Skeletal muscle satellite cell (primary cell): Measurements from ENCODE around the gene PFDN1.
A peak's percentile ranks its signal among the peaks of the same experiment; 100 is the strongest.

ENCODE experiments used
- H3K27me3 ChIP-seq: 2 replicates; pipeline ENCODE4 v1.7.0; 2013; ENCODE audit warnings: low read length; ENCODE audit not compliant: control insufficient read depth, insufficient read depth
- H3K36me3 ChIP-seq: 2 replicates; pipeline ENCODE4 v1.7.0; 2013; ENCODE audit warnings: mild to moderate bottlenecking, control low read depth, low read length; ENCODE audit not compliant: insufficient read depth
- H3K4me1 ChIP-seq: 2 replicates; pipeline ENCODE4 v1.7.0; 2013; ENCODE audit warnings: low read length; ENCODE audit not compliant: control insufficient read depth, insufficient read depth
- H3K4me2 ChIP-seq: 2 replicates; pipeline ENCODE4 v1.7.0; 2013; ENCODE audit warnings: mild to moderate bottlenecking, low read length
- H3K4me3 ChIP-seq: 2 replicates; pipeline ENCODE4 v1.7.0; 2013; ENCODE audit warnings: low read length
- H3K9ac ChIP-seq: 2 replicates; pipeline ENCODE4 v1.7.0; 2013; ENCODE audit warnings: mild to moderate bottlenecking, low read depth, low read length, moderate library complexity
- H3K9me3 ChIP-seq: replicated peaks from 2 replicates; pipeline ENCODE4 v1.7.0; 2013; ENCODE audit warnings: mild to moderate bottlenecking, control low read depth, low read length

Gene PFDN1

DNA sequence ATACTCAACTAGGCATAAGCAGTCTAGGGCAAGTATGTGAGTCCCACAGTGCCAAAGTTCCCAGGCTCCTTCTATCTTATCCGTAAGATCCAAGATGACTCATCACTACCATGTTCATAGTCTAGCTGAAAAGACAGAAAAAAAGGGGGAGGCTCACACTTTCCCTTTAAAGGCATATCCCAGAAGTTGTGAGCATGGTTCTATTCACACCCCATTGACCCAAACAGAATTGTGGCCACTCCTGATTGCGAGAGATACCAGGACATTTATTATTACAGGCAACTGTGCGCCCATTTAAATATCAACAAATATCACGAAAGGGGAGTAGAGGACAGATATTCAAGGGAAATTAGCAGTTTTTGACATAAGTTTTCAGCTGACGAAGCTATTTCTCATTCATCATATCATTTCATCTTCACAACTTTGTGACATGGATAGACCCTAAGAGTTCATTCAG is 8.1 kb upstream of the PFDN1 start:
- no peak overlapping the region for H3K4me2 ChIP-seq
- H3K36me3 ChIP-seq, result no peaks in the 10 kb centered on the region
- H3K9ac ChIP-seq, result peak overlapping the region; percentile 58
- no peaks in the 10 kb centered on the region for H3K9me3 ChIP-seq
- H3K4me1 ChIP-seq, result peaks cover 37% of the 10 kb centered on the region
- H3K4me3 ChIP-seq, result no peak overlapping the region
- no peaks in the 10 kb centered on the region for H3K27me3 ChIP-seq

DNA sequence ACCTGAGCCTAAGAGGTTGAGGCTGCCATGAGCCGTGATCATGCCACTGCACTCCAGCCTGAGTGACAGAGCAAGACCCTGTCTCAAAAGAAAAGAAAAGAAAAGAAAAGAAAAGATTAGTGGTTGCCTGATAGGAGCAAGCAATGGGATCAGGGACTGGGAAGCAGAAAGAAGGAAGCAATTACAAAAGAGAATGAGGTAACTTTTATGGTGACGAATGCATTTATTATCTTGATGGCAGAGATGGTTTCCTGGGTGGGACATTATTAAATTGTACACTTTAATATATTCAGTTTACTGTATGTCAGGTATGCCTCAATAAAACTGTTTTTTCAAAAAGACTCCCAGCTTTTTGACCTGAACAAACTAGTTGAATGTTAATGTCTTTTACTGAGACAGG is 7.5 kb upstream of the PFDN1 start:
- H3K4me3 ChIP-seq, result no peak overlapping the region
- H3K9me3 ChIP-seq, result no peaks in the 10 kb centered on the region
- peak overlapping the region; percentile 30 for H3K9ac ChIP-seq
- no peak overlapping the region for H3K4me2 ChIP-seq
- no peaks in the 10 kb centered on the region for H3K36me3 ChIP-seq
- H3K4me1 ChIP-seq, result peaks cover 37% of the 10 kb centered on the region
- H3K27me3 ChIP-seq, result no peaks in the 10 kb centered on the region

DNA sequence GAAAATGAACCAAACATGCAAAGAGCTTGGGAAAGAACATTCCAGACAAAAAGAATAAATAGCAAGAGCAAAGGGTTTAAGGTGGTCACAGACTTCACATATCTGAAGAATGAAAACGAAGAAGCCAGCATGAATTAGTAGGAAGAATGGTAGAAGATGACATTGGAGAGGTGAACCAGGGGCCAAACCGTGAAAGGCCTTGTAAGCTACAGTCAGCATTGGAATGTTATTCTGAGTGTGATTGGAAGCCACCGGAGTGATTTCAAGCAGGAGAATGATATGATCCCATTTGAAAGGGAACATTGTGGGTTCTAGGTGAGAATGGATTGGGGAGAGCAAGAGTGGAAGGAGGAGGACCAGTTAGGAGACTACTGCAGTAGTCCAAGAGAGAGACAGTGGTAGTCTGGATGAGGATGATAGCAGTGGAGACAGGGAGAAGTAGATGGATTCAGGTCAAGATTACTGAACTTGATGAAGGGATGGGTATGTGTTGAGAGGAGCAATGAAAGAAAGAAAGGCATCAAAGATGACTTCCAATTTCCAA is 6.9 kb upstream of the PFDN1 start:
- Histone ChIP-seq H3K9me3 (no peaks in the 10 kb centered on the region), H3K36me3 (no peaks in the 10 kb centered on the region), H3K9ac (no peak overlapping the region), H3K4me2 (no peak overlapping the region), H3K4me1 (peaks cover 37% of the 10 kb centered on the region), H3K4me3 (no peak overlapping the region), H3K27me3 (no peaks in the 10 kb centered on the region)

DNA sequence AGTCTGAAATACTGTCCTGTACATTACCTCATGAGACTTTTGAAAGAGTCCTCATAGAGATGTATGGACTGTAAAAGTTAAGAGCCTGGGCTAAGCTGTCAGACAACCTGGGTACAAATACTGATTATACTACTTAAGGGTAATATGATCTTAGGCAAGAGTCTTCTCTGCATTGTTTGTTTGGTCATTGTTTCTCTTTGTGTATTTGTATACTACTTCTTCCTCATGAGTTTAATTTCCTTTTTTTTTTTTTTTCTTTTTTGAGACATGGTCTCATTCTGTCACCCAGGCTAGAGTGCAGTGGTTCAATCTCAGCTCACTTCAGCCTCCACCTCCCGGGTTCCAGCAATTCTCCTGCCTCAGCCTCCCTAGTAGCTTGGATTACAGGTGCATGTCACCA is 2.6 kb upstream of the PFDN1 start:
- no peaks in the 10 kb centered on the region for H3K9me3 ChIP-seq
- peaks cover 19% of the 10 kb centered on the region for H3K4me1 ChIP-seq
- H3K4me2 ChIP-seq, result no peak overlapping the region
- no peak overlapping the region for H3K4me3 ChIP-seq
- no peaks in the 10 kb centered on the region for H3K27me3 ChIP-seq
- no peak overlapping the region for H3K9ac ChIP-seq
- no peaks in the 10 kb centered on the region for H3K36me3 ChIP-seq

DNA sequence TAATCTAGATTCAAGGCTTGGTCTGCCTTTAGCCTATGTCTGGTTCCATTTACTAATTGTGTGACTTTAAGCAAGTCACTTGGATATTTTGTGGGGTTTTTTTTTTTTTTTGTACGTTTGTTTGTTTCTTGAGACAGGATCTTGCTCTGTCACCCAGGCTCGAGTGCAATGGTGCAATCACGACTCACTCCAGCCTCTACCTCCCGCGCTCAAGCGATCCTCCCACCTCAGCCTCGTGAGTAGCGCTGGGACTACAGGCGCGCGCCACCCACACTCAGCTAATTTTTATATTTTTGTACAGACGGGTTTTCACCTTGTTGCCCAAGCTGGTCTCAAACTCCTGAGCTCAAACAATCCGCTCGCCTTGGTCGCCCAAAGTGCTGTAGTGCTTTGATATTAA is 1.1 kb upstream of the PFDN1 start:
- peaks cover 3% of the 10 kb centered on the region for H3K36me3 ChIP-seq
- H3K4me2 ChIP-seq, result peak overlapping the region; percentile 84
- peaks cover 21% of the 10 kb centered on the region for H3K4me1 ChIP-seq
- H3K9me3 ChIP-seq, result no peaks in the 10 kb centered on the region
- H3K27me3 ChIP-seq, result no peaks in the 10 kb centered on the region
- no peak overlapping the region for H3K4me3 ChIP-seq
- H3K9ac ChIP-seq, result peak overlapping the region; percentile 96

DNA sequence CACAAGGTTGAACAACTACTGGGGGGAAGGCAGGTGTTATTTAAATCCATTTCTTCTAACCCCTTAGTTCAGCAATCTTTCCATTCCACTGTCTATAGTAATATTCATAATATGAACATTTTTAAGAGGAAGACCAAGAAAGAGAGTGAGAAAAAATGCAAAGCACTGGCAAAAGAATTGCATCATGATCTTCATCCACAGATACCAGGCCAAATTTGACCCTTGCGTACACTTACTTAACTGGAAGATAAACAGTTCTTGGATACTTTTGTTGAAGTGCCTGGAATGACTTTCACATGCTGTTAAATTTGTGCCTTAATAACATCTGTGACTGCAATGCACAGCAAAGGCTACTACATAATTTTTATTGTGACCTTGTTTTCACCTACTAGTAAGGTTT is 1.8 kb downstream of the PFDN1 start:
- Histone ChIP-seq H3K9me3 (no peaks in the 10 kb centered on the region), H3K4me2 (peak overlapping the region; percentile 84), H3K36me3 (peaks cover 3% of the 10 kb centered on the region), H3K4me1 (peaks cover 46% of the 10 kb centered on the region), H3K4me3 (no peak overlapping the region), H3K27me3 (no peaks in the 10 kb centered on the region), H3K9ac (no peak overlapping the region)

DNA sequence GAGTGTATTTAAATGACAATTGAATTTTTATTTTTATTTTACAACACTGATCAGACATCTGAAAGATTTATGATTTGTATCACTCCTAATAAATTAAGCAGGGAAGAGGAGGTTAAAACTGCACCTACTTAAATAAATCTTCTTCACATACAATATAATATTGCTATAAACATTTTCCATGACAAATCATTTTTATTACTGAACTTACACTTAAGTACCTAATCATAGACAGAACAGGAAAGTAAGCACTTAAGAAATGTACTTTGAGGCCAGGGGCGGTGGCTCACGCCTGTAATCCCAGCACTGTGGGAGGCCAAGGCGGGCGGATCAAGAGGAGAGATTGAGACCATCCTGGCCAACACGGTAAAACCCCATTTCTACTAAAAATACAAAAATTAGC is 3.8 kb downstream of the PFDN1 start:
- Histone ChIP-seq H3K4me3 (no peak overlapping the region), H3K4me2 (peak overlapping the region; percentile 52), H3K9me3 (no peaks in the 10 kb centered on the region), H3K9ac (peak overlapping the region; percentile 53), H3K27me3 (no peaks in the 10 kb centered on the region), H3K4me1 (peaks cover 63% of the 10 kb centered on the region), H3K36me3 (peaks cover 3% of the 10 kb centered on the region)

DNA sequence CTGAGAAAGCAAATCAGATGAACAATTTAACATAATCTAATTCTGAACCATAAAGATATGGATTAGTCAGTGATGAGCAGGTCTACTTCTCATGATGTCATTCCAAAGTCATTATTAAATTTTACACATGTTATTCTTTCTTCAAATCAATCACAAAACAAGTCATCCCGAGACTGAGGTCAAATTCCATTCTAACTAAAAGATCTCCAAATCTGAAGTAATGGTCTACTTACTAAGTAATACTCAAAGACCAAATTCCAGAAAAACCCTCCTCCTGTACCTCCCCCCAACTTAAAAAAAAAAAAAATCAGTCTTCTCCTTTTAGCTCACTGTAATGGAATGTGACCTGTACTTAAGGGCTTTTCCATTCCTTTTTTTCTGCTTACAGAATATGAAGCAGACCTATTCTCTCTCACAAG is 4.7 kb downstream of the PFDN1 start:
- peaks cover 65% of the 10 kb centered on the region for H3K4me1 ChIP-seq
- H3K4me2 ChIP-seq, result peak overlapping the region; percentile 52
- peaks cover 3% of the 10 kb centered on the region for H3K36me3 ChIP-seq
- peak overlapping the region; percentile 53 for H3K9ac ChIP-seq
- no peaks in the 10 kb centered on the region for H3K27me3 ChIP-seq
- H3K4me3 ChIP-seq, result no peak overlapping the region
- H3K9me3 ChIP-seq, result no peaks in the 10 kb centered on the region

DNA sequence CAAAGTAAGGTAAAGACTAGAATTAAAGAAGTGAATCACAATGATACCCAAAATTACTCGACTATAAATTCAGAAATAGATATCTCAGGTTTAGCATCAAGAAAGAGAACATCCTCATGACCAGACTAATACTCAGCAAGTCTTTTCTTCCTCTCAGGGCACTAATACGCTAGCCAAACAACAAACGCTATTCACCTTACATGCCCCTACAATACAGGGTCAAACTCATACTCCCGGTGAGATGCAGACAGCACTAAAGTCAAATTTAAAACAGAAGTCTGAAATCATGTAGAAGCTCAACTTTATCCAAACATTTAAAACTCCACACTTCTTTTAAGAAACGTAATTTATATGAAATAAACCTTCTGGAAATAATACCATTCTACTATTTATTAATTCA is 5.6 kb downstream of the PFDN1 start:
- Histone ChIP-seq H3K4me1 (peaks cover 73% of the 10 kb centered on the region), H3K36me3 (peaks cover 3% of the 10 kb centered on the region), H3K4me2 (no peak overlapping the region), H3K9me3 (no peaks in the 10 kb centered on the region), H3K9ac (no peak overlapping the region), H3K27me3 (no peaks in the 10 kb centered on the region), H3K4me3 (no peak overlapping the region)

DNA sequence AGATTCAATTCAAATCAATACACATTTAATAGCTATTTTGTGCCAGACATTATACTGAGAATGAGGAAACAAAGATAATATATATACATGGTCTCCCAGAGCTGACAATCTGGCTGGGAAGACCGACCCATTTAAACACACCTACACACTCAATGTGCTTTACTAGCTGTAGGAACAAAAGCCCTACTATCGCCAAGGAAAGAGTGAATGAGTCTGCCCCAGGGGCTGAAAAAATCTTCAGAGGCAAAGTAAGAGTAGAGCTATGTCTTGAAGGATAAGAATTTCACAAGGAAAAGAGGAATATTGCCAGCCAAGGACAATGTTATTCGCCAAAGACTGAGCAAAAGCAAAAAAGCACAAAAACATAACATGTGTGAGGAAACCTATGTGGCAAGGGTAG is 6.6 kb downstream of the PFDN1 start:
- Histone ChIP-seq H3K4me2 (no peak overlapping the region), H3K9me3 (no peaks in the 10 kb centered on the region), H3K4me3 (no peak overlapping the region), H3K4me1 (peaks cover 76% of the 10 kb centered on the region), H3K27me3 (no peaks in the 10 kb centered on the region), H3K9ac (no peak overlapping the region), H3K36me3 (peaks cover 3% of the 10 kb centered on the region)

DNA sequence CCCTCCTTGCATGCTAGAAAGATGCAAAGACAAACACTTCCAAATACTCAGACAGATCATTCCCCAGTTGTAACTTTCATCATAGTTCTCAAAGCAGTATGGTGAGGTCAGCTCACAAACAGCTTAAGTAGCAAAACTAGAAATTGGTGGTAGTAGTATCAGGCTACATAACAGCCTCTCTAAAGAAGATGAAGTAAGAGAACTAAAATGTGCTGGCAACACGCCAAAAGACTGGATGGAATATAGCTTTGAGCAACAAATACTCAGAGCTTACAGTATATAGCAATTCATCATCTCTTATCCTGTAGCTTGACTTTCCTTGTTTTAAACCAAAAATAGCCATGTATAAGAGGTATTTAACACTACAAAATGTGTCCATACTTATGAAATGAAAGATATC is 7.5 kb downstream of the PFDN1 start:
- H3K4me1 ChIP-seq, result peaks cover 76% of the 10 kb centered on the region
- H3K4me3 ChIP-seq, result no peak overlapping the region
- no peak overlapping the region for H3K4me2 ChIP-seq
- H3K27me3 ChIP-seq, result no peaks in the 10 kb centered on the region
- H3K9me3 ChIP-seq, result no peaks in the 10 kb centered on the region
- H3K36me3 ChIP-seq, result peaks cover 3% of the 10 kb centered on the region
- H3K9ac ChIP-seq, result no peak overlapping the region

DNA sequence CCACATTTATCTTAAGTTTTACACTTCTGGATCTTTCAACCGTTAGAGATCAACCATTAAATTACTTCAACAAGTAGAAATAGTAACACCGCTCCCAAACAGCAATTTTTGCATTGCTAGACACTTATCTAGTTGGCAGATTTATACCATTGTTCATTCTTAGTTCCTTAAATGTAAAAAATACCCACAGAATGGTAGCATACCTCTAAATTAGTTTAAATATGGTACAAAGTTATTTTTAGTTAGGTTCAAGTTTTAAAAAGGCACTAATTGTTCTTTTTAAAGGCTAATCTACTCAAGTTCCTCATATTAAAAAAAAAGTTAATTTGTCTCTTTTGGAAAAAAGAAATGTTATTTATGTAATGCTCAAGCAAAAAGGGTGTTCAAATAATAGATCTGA is 8.1 kb downstream of the PFDN1 start:
- Histone ChIP-seq H3K4me1 (peaks cover 76% of the 10 kb centered on the region), H3K4me3 (no peak overlapping the region), H3K9ac (no peak overlapping the region), H3K9me3 (no peaks in the 10 kb centered on the region), H3K27me3 (no peaks in the 10 kb centered on the region), H3K36me3 (no peaks in the 10 kb centered on the region), H3K4me2 (no peak overlapping the region)
